HG03045 (cell line): ENCODE measurements around the gene CBFA2T2.
"Not testable (repeated sequence)": the region's sequence is repeated elsewhere in the genome, so short reads cannot be mapped to it uniquely, and the experiment has no call there.

Experiments used
- ATAC-seq: cut with Tn5 transposase; IDR thresholded peaks from one replicate; pipeline ENCODE4 v1.9.1; 2021; ENCODE audit warnings: mild to moderate bottlenecking, moderate library complexity; ENCODE audit not compliant: unreplicated experiment

CBFA2T2 gene

DNA sequence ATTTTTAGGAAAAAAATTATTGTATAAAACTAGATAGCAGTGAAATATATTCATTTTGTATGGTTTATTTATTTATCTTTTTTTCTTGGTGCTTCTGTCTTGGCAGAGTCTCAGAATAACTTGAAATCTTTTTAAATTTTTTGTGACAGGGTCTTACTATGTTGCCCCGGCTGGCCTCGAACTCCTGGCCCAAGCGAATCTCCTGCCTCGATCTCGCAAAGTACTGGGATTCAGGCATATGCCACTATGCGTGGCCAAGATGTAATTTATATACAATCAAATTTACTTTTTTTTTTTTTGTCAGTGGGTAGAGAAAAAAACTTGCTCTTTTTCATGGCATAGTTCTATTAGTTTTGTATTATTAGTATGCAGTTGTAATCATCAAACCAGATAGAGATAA lies 13.7 kb downstream of the CBFA2T2 start:
- no peak for ATAC-seq

DNA sequence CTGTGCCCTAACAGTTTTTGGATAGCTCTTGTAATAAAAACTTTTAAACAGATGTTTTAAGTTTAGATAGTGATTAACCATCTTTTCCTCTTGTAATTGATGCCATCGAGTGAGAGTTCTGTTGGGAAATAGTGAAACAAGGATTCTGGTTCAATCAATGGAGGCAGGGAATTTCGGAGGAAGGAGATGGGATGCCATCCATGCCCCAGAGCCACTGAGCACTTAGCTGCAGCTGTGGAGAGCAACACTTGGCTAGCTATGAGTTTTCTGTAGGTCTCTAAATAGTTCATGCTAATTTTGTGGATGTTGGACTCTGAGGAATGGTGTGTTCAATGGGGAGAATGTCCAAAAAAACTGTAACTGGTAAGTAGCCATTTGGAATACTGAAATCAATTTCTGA lies 16.7 kb downstream of the CBFA2T2 start:
- no peak for ATAC-seq

DNA sequence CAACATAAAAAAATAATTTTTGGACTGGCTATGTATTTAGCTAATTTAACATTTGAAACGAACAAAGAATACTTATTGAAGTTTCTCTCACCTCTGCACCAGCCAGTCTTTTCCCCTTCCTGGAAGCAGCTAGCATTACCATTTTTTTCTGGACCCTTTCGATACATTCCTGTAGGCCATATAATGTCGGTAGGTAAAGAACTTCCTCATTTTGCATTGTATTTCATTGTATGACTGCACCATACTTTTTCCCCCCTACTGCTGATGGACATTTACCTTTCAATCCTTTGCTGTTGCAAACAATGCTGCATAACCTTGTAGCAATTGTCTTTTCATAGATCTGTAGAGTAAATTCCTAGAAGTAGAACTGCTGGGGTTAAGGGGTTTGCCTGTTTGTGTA lies 17.6 kb downstream of the CBFA2T2 start:
- no peak for ATAC-seq

DNA sequence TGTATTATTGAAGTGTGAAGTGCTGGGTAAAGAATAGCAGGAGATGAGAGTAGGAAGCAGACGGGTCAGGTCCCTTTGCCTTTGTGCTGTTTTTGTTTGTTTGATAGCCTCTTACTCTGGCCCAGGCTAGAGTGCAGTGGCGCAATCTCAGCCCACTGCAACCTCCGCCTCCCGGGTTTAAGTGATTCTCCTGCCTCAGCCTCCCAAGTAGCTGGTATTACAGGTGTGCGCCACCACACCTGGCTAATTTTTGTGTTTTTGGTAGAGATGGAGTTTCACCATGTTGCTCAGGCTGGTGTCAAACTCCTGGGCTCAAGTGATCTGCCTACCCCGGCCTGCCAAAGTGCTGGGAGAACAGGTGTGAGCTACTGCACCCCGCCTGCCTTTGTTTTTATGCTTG lies 18.1 kb downstream of the CBFA2T2 start:
- ATAC-seq = not testable (repeated sequence)

DNA sequence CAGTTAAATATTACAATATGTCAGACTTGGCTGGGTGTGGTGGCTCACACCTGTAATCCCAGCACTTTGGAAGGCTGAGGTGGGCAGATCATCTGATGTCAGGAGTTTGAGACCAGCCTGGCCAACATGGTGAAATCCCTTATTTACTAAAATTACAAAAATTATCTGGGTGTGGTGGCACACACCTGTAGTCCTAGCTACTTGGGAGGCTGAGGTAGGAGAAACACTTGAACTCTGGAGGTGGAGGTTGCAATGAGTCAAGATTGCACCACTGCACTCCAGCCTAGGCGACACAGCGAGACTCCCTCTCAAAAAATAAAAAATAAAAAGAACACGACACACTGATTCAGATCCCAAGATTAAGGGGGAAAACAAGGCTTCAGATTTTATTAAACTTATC lies 19.2 kb downstream of the CBFA2T2 start:
- not testable (repeated sequence) for ATAC-seq

DNA sequence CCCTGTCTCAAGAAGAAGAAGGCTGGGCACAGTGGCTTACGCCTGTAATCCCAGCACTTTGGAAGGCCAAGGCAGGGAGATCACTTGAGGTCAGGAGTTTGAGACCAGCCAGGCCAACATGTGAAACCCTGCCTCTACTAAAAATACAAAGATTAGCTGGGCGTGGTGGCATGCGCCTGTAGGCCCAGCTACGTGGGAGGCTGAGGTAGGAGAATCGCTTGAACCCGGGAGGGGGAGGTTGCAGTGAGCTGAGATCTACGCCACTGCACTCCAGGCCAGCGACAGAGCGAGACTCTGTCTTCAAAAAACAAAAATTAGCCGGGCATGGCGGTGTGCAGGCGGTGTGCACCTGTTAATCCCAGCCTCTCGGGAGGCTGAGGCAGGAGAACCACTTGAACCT lies 22.0 kb downstream of the CBFA2T2 start:
- ATAC-seq = not testable (repeated sequence)

DNA sequence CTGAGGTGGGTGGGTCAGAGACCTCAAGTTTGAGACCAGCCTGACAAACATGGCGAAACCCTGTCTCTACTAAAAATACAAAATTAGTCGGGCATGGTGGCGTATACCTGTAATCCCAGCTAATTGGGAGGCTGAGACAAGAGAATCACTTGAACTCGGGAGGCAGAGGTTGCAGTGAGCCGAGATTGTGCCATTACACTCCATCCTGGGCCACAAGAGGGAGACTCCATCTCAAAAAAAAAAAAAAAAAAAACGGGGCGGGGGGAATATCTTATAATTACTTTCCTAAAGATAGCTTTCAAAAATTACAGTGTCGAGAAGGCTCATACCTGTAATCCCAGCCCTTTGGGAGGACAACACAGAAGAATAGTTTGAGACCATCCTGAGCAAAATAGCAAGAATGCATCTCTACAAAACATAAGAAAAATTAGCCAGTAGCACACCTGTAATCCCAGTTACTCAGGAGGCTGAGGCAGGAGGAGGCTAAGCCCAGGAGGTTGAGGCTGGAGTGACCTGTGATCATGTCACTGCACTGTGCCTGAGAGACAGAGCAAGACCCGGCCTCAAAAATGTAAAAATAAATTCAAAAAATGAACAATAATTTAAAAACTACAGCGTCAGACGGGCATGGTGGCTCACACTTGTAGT lies 25.8 kb downstream of the CBFA2T2 start:
- ATAC-seq = no peak

DNA sequence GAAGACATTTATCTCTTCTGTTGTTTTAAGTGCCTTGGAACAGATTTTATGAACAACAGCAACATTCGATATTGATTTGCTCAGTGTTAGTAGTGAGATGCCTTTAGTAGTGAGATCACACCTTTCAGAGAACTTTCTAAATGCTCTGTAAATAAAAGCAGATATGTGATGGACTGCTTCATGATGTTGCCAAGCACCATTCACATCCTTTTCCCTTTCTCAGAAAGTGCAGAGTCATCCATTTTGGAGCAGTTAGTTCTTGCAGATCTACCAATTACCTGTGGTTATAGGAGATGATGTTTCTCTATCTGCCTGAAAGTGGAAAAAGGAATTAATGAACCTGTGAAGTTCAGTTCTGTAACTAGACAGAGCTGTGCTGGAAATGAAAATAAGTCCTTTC lies 27.0 kb downstream of the CBFA2T2 start:
- ATAC-seq = no peak

DNA sequence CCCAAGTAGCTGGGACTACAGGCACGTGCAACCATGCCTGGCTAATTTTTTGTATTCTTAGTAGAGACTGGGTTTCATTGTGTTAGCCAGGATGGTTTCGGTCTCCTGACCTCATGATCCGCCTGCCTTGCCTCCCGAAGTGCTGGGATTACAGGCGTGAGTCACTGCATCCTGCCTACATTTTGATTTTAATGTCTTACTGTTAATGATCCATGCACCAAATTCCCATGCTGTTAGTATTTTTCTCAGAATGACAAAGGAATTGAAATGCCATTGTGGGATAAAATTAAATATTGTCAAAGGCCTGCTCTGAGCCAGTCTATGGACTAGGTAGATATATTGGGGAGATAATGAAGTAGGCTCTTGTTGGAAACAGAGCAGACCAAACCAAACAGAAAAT lies 28.2 kb downstream of the CBFA2T2 start:
- no peak for ATAC-seq

DNA sequence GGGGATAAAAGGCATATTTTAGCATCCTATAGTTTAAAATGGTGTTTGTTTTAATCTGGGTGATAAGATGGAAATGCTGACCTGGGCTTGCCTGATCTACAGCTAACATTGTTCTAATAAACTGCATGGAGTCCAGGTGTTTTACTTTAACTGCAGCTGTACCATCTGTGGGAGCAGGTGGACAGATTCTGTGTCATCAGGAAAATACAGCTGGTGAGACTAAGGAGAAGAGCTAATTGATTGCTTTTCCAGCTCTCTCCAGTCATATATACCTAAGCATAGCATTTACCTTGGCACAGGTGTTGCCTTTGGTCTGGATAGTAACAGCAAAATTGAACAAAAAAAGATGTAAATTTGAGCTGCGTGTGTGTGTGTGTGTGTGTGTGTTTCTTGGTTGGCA lies 31.6 kb downstream of the CBFA2T2 start:
- no peak for ATAC-seq

DNA sequence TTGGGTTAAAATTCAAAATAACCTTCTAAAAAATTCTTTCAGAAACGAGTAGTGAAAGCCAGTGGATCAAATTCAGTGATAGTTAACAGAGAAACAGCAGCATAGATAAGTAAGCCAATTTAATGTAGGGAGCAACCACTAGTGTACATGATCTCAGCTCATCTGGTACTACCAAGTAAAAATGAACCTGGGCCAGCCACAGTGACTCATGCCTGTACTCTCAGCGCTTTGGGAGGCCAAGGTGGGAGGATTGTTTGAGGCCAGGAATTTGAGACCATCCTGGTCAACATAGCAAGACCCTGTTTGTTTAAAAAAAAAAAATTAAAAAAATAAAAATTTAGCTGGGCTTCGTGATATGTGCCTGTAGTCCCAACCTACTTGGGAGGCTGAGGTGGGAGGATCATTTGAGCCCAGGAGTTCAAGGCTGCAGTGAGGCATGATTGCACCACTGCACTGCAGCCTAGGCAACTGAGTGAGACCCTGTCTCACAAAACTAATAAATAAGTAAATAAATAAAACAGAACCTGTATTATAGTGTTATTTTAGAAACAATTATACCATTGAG lies 32.4 kb downstream of the CBFA2T2 start:
- ATAC-seq = no peak

DNA sequence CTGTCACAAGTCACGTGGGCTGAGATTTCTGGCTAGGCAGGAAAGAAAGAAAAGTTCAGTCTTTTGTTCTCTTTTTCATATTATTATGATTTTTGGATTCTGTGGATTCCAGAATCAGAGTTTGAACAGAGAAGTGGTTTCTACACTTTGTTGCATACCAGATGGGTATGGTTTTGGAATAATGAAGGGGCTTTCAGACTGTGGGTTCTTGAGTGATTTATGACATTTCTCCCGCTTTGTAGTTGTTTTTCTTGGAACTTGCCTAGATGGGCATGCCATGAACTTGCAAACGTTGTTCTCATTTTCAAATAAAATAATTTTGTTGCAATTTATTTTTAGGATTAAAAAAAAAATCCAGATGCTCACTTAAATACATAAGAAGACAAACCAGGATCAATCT lies 34.4 kb downstream of the CBFA2T2 start:
- no peak for ATAC-seq

DNA sequence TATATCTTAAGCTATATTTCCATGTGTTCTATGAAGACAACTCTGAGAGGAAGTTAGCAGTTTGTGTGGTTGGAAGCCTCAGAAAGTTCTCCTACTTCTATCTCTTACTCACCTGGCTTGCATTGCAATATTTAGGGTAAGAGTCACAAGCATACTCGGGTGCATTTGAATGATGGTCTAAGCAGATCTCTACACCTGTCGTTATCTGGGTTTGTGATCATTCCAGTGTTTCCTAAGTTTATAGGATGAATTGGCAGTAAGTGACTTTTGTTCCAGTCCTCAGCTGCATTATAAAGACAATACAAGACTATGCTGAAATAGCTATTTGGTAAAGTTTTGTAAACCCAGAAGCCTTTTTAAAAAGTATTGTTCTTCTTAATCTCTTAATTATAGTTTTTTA lies 36.9 kb downstream of the CBFA2T2 start:
- ATAC-seq = no peak

DNA sequence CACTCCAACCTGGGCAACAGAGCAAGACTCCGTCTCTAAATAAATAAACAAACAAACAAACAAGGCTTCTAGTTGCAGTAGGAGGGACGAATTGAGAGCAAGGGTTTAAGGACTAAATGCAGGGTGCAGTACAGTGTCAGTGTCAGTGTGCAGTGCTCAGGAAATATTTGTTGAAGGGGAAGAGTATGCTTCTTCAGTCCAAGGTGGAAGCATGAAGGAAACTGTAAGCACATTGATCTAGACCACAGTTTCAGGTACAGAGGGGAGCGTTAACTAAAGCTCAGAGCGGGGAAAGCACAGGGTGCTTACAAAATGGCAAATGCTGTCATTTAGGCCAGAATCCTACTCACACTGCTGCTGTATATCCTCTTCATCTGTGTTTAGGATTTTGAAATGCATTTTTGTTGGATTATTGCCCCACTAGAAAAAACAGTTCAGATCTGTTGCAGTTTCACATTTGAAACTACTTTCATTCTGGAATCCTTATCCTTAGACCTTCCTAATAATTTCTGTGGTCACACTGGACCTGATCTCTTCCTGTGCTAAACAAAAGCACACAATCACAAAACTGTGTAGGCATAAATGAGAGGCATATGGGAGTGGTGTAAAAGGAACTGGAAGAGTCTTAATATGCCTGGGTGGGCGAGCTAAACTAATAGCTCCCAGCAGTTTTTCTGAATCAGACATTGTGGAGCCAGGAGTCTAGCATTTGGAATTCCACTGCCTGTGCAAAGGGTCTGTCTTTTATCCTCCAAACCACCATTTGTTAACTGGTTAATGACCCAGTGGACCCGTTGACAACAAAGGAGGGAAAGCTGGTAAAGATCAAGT lies 41.4 kb downstream of the CBFA2T2 start:
- no peak for ATAC-seq

DNA sequence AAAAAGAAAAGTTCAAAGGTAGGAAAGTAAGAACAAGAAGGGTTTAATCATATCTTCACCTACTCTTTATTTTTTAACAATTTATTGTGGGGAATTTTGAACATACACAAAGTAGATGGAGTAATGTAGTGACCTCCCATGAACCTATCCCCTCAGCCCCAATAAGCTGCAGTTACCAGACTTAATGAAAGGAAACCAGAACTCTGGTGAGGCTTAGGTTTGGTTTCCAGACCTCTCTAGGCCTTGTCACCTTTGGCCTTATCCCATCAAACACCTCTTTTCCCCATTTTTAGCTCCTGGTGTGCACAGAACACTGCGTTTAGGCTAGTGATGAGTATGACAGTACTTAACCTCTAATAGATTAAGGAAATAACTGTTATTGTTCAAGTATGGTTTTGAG lies 42.0 kb downstream of the CBFA2T2 start:
- no peak for ATAC-seq

DNA sequence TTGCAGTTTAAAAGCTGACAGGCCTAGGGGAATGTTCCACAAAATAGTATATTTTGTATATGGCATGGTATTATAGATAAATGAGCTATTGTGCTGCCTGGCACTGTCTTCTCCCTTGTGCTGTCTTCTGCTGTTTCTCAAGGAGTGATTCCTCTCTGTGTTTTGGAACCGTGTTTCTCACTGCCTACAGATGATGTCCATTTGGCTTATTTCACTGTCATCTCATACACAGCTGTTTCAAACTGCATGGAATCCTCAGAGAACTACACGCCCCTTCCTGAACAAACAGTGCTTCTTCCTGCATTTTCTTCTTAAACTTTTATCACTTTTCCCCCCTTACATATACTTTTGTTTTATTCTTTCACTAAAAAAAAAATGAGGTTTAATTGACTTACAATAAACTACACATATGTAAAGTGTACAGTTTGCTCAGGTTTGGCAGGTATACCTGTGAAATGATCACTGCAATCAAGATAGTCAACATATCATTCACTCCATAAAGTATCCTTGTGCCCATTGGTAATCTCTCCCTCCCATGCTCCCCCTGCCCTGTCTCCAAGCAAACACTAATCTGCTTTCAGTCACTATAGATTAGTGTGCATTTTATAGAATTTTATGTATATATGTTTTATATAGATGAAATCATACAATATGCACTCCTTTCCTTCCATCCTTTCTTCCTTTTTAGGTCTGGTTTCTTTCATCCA lies 43.0 kb downstream of the CBFA2T2 start:
- ATAC-seq = no peak

DNA sequence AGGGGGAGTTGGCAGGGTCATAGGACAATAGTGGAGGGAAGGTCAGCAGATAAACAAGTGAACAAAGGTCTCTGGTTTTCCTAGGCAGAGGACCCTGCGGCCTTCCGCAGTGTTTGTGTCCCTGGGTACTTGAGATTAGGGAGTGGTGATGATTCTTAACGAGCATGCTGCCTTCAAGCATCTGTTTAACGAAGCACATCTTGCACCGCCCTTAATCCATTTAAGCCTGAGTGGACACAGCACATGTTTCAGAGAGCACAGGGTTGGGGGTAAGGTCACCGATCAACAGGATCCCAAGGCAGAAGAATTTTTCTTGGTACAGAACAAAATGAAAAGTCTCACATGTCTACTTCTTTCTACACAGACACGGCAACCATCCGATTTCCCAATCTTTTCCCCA lies 45.8 kb downstream of the CBFA2T2 start:
- ATAC-seq = not testable (repeated sequence)

DNA sequence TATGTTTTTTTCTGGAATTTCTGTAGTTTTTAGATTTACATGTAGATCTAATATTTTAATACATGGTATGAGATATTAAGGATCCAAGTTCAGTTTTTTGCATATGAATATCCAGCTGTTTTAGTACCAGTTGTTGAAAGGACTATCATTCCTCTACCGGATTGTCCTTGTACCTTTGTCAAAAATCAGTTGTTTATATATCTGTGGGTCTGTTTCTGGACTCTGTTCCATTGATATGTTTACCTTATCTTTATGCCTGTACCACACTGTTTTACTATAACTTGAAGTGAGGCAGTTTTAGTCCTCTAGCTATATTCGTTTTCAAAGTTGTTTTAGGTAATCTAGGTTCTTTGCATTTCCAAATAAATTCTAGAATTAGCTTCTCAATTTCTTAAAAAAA lies 47.7 kb downstream of the CBFA2T2 start:
- no peak for ATAC-seq

DNA sequence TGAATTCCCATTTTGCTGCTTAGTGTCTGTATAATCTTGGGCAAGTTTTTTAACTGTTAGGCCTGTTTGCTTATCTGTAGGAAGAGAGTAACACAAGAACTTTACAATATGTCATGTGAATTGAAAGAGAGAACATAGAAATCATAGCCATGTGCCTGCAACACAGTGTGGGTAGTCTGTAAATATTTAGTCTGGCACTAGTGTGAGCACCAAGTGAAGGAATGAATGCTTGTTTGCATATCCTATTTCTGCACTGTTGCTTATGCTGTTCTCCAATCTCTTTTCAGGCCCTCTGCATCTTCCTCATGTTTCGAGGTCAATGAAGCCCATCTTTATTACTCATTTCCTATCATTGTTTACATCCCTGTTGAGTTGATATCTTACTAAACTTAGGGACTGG lies 49.2 kb downstream of the CBFA2T2 start:
- no peak for ATAC-seq

DNA sequence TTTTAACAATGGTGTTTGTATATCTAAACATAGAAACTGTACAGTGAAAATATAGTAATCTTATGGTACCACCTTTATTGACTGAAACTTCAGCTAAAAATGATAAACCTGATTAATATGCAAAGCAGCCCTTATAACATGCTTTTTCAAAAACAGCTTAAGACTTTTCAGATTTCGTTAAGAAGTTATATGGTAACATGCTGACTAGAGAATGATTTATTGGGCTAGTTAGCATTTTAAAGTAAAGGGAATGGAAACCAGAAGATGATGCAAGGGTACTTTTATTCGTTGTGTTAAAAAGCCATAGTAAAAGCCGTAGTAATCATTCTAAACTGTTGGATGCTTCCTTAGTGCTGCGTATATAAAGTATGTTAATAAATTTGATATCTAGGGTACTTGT lies 50.5 kb downstream of the CBFA2T2 start:
- ATAC-seq = no peak

DNA sequence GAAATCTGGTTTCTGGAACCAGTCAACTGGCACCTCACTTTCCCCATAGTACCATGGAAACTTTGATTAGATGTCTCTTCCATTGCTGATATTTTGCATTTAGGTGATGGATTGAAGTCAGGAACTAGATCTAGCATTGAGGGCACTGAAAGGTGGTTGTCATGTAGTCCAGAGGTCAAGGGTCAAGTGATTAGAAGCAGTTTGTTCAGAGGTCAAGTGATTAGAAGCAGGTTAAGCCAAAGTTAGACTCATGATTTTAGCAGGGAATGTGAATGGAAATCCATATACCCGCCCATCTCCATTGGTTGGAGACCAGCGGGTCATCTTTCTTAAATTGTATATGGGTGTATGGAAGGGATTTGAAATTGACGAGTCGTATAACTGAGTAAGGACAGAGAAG lies 51.2 kb downstream of the CBFA2T2 start:
- no peak for ATAC-seq

DNA sequence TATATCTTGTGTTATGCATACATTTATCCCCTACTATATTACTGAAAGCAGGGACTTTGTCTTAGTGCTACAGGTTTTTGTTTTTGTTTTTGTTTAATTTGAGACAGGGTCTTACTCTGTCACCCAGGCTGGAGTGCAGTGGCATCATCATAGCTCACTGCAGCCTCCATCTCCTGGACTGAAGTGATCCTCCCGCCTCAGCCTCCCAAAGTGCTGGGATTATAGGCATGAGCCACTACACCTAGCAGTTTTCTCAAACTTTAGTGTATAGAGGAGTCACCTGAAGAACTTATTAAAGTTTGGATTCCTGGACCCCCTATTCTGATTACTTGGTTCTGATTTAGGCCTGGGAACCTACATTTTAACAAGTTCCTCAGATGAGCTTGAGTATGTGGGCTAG lies 51.9 kb downstream of the CBFA2T2 start:
- no peak for ATAC-seq
